IMR-90 (cell line): Measurements from ENCODE around the gene TSPAN14.

Source experiments
- CEBPB ChIP-seq: IDR thresholded peaks from 2 replicates; pipeline ENCODE4 v1.6.1; 2012; ENCODE audit warnings: low read depth, low read length, improper control_type of control experiment
- MAFK ChIP-seq: IDR thresholded peaks from 2 replicates; pipeline ENCODE4 v1.6.1; 2012; ENCODE audit warnings: low read depth, low read length, improper control_type of control experiment
- MAZ ChIP-seq: IDR thresholded peaks from 2 replicates; pipeline ENCODE4 v1.6.1; 2012; ENCODE audit warnings: low read depth, mild to moderate bottlenecking, low read length, improper control_type of control experiment, moderate library complexity, borderline replicate concordance
- POLR2A ChIP-seq: IDR thresholded peaks from 2 replicates; pipeline ENCODE4 v1.6.1; 2012; ENCODE audit warnings: mild to moderate bottlenecking, low read depth, low read length
- RFX5 ChIP-seq: IDR thresholded peaks from 2 replicates; pipeline ENCODE4 v1.8.0; 2012; ENCODE audit warnings: low read depth, mild to moderate bottlenecking, low read length, moderate library complexity
- SMC3 ChIP-seq: fragments of 150-350 bp; IDR thresholded peaks from 2 replicates; pipeline ENCODE4 v1.6.1; 2016; ENCODE audit warnings: low read depth, mild to moderate bottlenecking, antibody characterized with exemption, low read length, moderate library complexity
- TF ChIP-seq, protein P1 (sequence below): conservative IDR thresholded peaks from 2 replicates; pipeline ENCODE4 v1.5.1; 2012; ENCODE audit warnings: mild to moderate bottlenecking, low read depth, low read length, improper control_type of control experiment

GRCh38 chr10:80509403-80510161 is 55.5 kb downstream of the TSPAN14 start:
- TF ChIP-seq POLR2A, result no peak
- TF ChIP-seq, protein P1, sequence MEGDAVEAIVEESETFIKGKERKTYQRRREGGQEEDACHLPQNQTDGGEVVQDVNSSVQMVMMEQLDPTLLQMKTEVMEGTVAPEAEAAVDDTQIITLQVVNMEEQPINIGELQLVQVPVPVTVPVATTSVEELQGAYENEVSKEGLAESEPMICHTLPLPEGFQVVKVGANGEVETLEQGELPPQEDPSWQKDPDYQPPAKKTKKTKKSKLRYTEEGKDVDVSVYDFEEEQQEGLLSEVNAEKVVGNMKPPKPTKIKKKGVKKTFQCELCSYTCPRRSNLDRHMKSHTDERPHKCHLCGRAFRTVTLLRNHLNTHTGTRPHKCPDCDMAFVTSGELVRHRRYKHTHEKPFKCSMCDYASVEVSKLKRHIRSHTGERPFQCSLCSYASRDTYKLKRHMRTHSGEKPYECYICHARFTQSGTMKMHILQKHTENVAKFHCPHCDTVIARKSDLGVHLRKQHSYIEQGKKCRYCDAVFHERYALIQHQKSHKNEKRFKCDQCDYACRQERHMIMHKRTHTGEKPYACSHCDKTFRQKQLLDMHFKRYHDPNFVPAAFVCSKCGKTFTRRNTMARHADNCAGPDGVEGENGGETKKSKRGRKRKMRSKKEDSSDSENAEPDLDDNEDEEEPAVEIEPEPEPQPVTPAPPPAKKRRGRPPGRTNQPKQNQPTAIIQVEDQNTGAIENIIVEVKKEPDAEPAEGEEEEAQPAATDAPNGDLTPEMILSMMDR, result no peak
- peak; percentile 45; the same call in 1 of the 2 replicates for TF ChIP-seq MAZ
- TF ChIP-seq MAFK, result no peak
- TF ChIP-seq RFX5, result no peak
- no peak for TF ChIP-seq SMC3
- TF ChIP-seq CEBPB, result no peak
